ENCODE measurements around the gene FGF14. TPM values are rescaled to one million over a fixed set of nuclear protein-coding genes. Genes with fewer than 3 reads are reported as not detected.

FGF14 gene
- total RNA-seq, 3 donors from 2014 or later, result 0.43 to 2.5 (median 0.70) TPM

DNA sequence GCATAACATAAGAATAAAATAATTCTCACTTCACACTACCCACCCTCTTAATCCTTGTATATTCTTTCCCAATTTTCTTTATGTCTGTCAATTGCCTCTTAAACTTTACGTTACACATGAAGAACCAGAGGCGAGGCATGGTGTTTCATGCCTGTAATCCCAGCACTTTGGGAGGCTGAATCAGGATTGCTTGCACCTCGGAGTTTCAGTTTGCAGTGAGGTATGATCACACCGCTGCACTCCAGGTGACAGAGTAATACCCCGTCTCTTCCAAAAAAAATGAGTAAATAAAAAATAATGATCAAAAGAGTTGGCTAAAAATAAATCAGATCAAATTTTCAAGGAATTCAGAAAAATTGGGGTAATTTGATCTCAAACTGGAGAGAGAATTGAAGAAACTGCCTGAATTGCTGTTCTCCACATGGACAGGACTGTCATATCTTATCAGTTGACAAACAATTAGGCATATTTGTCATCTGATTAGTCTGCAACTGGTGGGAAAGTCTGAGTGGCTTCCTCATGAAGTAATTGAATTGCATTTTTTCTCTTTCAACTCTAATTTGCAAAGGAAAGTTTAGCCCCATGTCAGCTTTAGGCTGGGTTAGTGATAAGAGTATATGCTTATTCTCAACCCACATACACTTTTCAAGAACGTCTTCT is 646.5 kb downstream of the FGF14 start:
- H3K4me3 ChIP-seq, result no peak overlapping the region
- H3K36me3 ChIP-seq (ENCODE audit: low read depth), result no peaks in the 10 kb centered on the region
- H3K9me3 ChIP-seq, result no peaks in the 10 kb centered on the region
- no peaks in the 10 kb centered on the region for H3K4me1 ChIP-seq (ENCODE audit: low read depth)
- DNase-seq (no peak), ATAC-seq (no peak)
- intact Hi-C loops (cut with DNase I, micrococcal nuclease), result loop anchor here in 1 of 2 donors (10.0 kb wide), 1 partner anchor 241 kb away; no protein-coding TSS in a partner anchor
- no peak for TF ChIP-seq CTCF (IDR thresholded peaks at IDR 0.05)

- Histone ChIP-seq H3K4me1 (ENCODE audit: low read depth) (no peaks in the 10 kb centered on the region), H3K36me3 (ENCODE audit: low read depth) (no peaks in the 10 kb centered on the region), H3K9me3 (no peaks in the 10 kb centered on the region), H3K4me3 (no peak overlapping the region)
- intact Hi-C loops (cut with DNase I, micrococcal nuclease), result loop anchor here in 1 of 2 donors (10.0 kb wide), 1 partner anchor 238 kb away; no protein-coding TSS in a partner anchor
- TF ChIP-seq CTCF (IDR thresholded peaks at IDR 0.05), result no peak
- no peak for ATAC-seq
- no peak for DNase-seq
Measured at GRCh38 chr13:101752432-101752831, 649.4 kb downstream of the FGF14 start.

- intact Hi-C loops (cut with DNase I, micrococcal nuclease), result loop anchor here in 1 of 2 donors (10.0 kb wide), 1 partner anchor 237 kb away; no protein-coding TSS in a partner anchor
- DNase-seq (no peak), ATAC-seq (peak; percentile 25)
- H3K36me3 ChIP-seq (ENCODE audit: low read depth), result no peaks in the 10 kb centered on the region
- no peaks in the 10 kb centered on the region for H3K4me1 ChIP-seq (ENCODE audit: low read depth)
- no peaks in the 10 kb centered on the region for H3K9me3 ChIP-seq
- TF ChIP-seq CTCF (IDR thresholded peaks at IDR 0.05), result no peak
- no peak overlapping the region for H3K4me3 ChIP-seq
Measured at GRCh38 chr13:101751488-101751887, 650.4 kb downstream of the FGF14 start.

DNA sequence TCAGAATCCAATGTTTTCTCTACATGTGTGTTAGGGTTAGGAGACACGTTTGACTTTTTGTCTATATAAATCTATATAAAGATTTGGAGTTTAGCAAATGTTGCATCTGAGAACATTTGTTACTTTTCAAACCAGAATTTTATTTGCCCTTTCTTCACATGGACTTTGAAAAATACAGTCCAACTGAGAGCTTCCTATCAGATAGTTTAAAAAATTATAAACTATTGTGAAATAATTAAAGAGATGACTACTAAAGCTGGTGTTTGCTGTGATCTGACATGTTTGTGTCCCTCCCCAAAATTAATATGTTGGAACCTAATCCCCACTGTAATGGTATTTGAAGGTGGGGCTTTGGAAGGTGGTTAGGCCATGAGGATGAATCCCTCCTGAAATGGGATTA is 652.3 kb downstream of the FGF14 start:
- DNase-seq, result no peak
- no peaks in the 10 kb centered on the region for H3K36me3 ChIP-seq (ENCODE audit: low read depth)
- TF ChIP-seq CTCF (IDR thresholded peaks at IDR 0.05), result no peak
- H3K9me3 ChIP-seq, result no peaks in the 10 kb centered on the region
- no peak for ATAC-seq
- no peak overlapping the region for H3K4me3 ChIP-seq
- intact Hi-C loops (cut with DNase I, micrococcal nuclease), result no loop called here
- no peaks in the 10 kb centered on the region for H3K4me1 ChIP-seq (ENCODE audit: low read depth)

DNA sequence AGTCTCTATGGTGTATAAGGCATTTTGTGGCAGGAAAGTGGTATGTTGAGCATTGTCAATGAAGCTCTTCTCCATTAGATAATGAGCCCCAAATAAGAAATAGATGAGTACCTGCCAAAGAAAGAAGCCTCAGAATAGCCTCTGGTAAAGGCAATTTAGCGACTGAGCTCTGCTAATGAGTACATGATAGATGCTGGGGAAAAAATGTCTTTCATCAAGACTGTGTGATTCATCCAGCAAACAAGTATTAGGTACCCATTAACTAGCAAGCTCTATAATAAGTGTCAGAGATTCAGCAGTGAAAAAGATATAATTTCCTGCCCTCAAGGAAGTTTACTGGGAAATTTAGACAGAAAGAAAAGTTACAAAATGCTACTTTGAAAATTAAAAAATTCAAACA is 654.8 kb downstream of the FGF14 start:
- TF ChIP-seq CTCF (IDR thresholded peaks at IDR 0.05), result no peak
- no peaks in the 10 kb centered on the region for H3K9me3 ChIP-seq
- no peaks in the 10 kb centered on the region for H3K36me3 ChIP-seq (ENCODE audit: low read depth)
- DNase-seq (no peak), ATAC-seq (no peak)
- intact Hi-C loops (cut with DNase I, micrococcal nuclease), result no loop called here
- no peaks in the 10 kb centered on the region for H3K4me1 ChIP-seq (ENCODE audit: low read depth)
- no peak overlapping the region for H3K4me3 ChIP-seq
